Thoracic aorta (tissue), 2 donors: ENCODE results near the gene GPSM1. TPM values are rescaled to one million over a fixed set of nuclear protein-coding genes. Genes with fewer than 3 reads are reported as not detected.
"Not testable (repeated sequence)": the region's sequence is repeated elsewhere in the genome, so short reads cannot be mapped to it uniquely, and the experiment has no call there.

ENCODE experiments used
- ATAC-seq: fragments of 150-250 bp; one replicate; pipeline ENCODE4 v1.8.0; 2017; ENCODE audit warnings: low read depth; ENCODE audit not compliant: insufficient number of reproducible peaks, low FRiP score
- DNase-seq: peaks from one replicate; pipeline ENCODE4 v3.0.0-alpha.2; 2020; ENCODE audit warnings: low spot score
- H3K27ac ChIP-seq, 2 donors: fragments of 200-600 bp; sonication (generic); 1 replicate in 1 of 2; 2 replicates in 1 of 2; pipeline ENCODE4 v1.5.1; 2016; ENCODE audit warnings: mild to moderate bottlenecking in 2 of 2, moderate library complexity in 2 of 2
- H3K27me3 ChIP-seq: fragments of 200-600 bp; sonication (generic); replicated peaks from 2 replicates; pipeline ENCODE4 v1.6.0; 2016; ENCODE audit warnings: mild to moderate bottlenecking; ENCODE audit not compliant: insufficient read depth
- H3K36me3 ChIP-seq: fragments of 200-600 bp; sonication (generic); one replicate; pipeline ENCODE4 v1.5.1; 2016
- H3K4me1 ChIP-seq, 2 donors: fragments of 200-600 bp; sonication (generic); 1 replicate in 1 of 2; 2 replicates in 1 of 2; pipeline versions ENCODE4 v1.5.1 to v1.6.0; 2016; ENCODE audit warnings: low read depth in 2 of 2, mild to moderate bottlenecking in 1 of 2; ENCODE audit not compliant: control insufficient read depth in 1 of 2
- H3K4me3 ChIP-seq: fragments of 200-600 bp; sonication (generic); 2 replicates; pipeline ENCODE4 v1.5.1; 2016; ENCODE audit warnings: mild to moderate bottlenecking
- H3K9me3 ChIP-seq: fragments of 200-600 bp; sonication (generic); 2 replicates; pipeline ENCODE4 v1.5.1; 2016
- total RNA-seq, 2 donors: library from RNA; depleted of rRNA; stranded (reverse); fragments of >200 nt; gene quantifications; one replicate each; pipeline versions ENCODE4 v1.1.0 to v1.2.3, GENCODE V29; 2016
- TF ChIP-seq, protein P1 (sequence below): fragments of 200-600 bp; sonication (generic); IDR thresholded peaks from one replicate; pipeline ENCODE4 v1.5.1; 2019; ENCODE audit warnings: antibody characterized with exemption

The GPSM1 gene
- total RNA-seq, 2 donors from 2014 or later = 29.2 to 33.6 TPM

GRCh38 chr9:136316896-136317676 is 10.3 kb upstream of the GPSM1 start:
- DNase-seq (no peak), ATAC-seq (no peak)
- no peaks in the 10 kb centered on the region for H3K27me3 ChIP-seq
- H3K9me3 ChIP-seq = no peaks in the 10 kb centered on the region
- H3K4me3 ChIP-seq = no peak overlapping the region
- no peak overlapping the region for H3K27ac ChIP-seq
- TF ChIP-seq, protein P1, sequence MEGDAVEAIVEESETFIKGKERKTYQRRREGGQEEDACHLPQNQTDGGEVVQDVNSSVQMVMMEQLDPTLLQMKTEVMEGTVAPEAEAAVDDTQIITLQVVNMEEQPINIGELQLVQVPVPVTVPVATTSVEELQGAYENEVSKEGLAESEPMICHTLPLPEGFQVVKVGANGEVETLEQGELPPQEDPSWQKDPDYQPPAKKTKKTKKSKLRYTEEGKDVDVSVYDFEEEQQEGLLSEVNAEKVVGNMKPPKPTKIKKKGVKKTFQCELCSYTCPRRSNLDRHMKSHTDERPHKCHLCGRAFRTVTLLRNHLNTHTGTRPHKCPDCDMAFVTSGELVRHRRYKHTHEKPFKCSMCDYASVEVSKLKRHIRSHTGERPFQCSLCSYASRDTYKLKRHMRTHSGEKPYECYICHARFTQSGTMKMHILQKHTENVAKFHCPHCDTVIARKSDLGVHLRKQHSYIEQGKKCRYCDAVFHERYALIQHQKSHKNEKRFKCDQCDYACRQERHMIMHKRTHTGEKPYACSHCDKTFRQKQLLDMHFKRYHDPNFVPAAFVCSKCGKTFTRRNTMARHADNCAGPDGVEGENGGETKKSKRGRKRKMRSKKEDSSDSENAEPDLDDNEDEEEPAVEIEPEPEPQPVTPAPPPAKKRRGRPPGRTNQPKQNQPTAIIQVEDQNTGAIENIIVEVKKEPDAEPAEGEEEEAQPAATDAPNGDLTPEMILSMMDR = no peak
- H3K36me3 ChIP-seq = no peaks in the 10 kb centered on the region
- H3K4me1 ChIP-seq = no peaks in the 10 kb centered on the region

DNA sequence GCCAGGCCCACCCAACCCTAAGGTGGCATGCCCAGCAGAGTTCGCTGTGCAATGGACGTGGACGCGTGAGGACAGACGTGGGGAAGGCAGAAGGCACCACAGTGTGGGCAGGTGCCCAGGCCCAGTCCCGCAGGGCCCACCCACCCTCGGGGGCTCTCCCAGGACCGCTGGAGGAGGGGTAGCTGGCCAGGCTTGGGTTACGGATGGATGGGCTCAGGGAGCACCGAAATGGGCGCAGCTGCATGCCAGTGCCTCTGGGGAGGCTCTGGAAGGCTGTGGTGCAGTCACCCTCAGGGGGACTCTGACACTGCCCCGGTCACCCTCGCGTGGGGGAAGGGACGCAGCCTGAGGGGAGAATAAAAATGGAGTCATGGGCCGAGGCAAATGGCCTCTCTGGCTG is 9.6 kb upstream of the GPSM1 start:
- Histone ChIP-seq H3K27me3 (no peaks in the 10 kb centered on the region), H3K4me3 (no peak overlapping the region), H3K27ac (no peak overlapping the region), H3K9me3 (no peaks in the 10 kb centered on the region), H3K4me1 (no peaks in the 10 kb centered on the region), H3K36me3 (no peaks in the 10 kb centered on the region)
- TF ChIP-seq, protein P1 = no peak
- no peak for DNase-seq
- ATAC-seq = no peak

- H3K36me3 ChIP-seq = no peaks in the 10 kb centered on the region
- no peaks in the 10 kb centered on the region for H3K27me3 ChIP-seq
- no peaks in the 10 kb centered on the region for H3K4me1 ChIP-seq
- TF ChIP-seq, protein P1 = no peak
- DNase-seq (no peak), ATAC-seq (no peak)
- H3K27ac ChIP-seq = no peak overlapping the region
- H3K9me3 ChIP-seq = no peaks in the 10 kb centered on the region
- no peak overlapping the region for H3K4me3 ChIP-seq
Observed at GRCh38 chr9:136318111-136318775, 9.1 kb upstream of the GPSM1 start.

DNA sequence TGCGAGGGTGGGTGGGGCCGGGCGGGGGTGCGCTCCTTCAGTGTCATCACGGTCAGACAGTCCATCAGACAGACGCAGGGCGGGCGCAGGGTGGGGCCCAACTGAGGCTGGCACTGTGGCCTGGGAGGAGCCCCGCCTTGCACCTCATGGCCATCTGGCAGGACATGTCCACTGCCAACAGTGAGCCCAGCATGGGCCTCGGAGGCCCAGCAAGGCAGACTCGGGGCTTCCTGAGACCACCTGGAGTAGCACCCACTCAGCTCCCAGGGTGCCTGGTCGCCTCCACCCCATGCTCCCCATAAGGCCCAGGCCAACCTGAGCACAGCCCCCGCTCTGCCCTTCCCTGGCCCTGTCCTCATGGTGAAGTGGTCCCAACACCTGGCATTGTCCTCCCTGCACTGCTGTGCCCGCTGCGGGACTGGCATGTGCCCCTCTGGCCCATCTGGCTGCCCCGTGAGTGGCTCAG is 8.5 kb upstream of the GPSM1 start:
- TF ChIP-seq, protein P1 = no peak
- H3K36me3 ChIP-seq = no peaks in the 10 kb centered on the region
- no peak overlapping the region for H3K27ac ChIP-seq
- DNase-seq (no peak), ATAC-seq (no peak)
- H3K4me3 ChIP-seq = no peak overlapping the region
- no peaks in the 10 kb centered on the region for H3K9me3 ChIP-seq
- H3K4me1 ChIP-seq = no peaks in the 10 kb centered on the region
- H3K27me3 ChIP-seq = no peaks in the 10 kb centered on the region

GRCh38 chr9:136319244-136319643 is 8.1 kb upstream of the GPSM1 start:
- not testable (repeated sequence) for H3K9me3 ChIP-seq, H3K27me3 ChIP-seq

GRCh38 chr9:136319955-136320354 is 7.4 kb upstream of the GPSM1 start:
- H3K4me1 ChIP-seq, DNase-seq, H3K4me3 ChIP-seq, H3K9me3 ChIP-seq, H3K36me3 ChIP-seq, H3K27me3 ChIP-seq, ATAC-seq, H3K27ac ChIP-seq: not testable (repeated sequence)

More at GRCh38 chr9:136319244-136319643, 8.1 kb upstream of the GPSM1 start:
- not testable (repeated sequence) for H3K4me3 ChIP-seq, DNase-seq, ATAC-seq, H3K4me1 ChIP-seq, H3K27ac ChIP-seq, H3K36me3 ChIP-seq

- not testable (repeated sequence) for H3K27ac ChIP-seq, H3K27me3 ChIP-seq, H3K9me3 ChIP-seq, ATAC-seq, DNase-seq, H3K4me1 ChIP-seq, H3K4me3 ChIP-seq, H3K36me3 ChIP-seq
Observed at GRCh38 chr9:136320972-136321371, 6.4 kb upstream of the GPSM1 start.
